ENCODE measurements around the gene BABAM1. TPM values are rescaled to one million over a fixed set of nuclear protein-coding genes. Genes with fewer than 3 reads are reported as not detected.

BABAM1 gene
- total and polyA plus RNA-seq, 9 donors, result 37.4 to 99.1 (median 57.9) TPM

DNA sequence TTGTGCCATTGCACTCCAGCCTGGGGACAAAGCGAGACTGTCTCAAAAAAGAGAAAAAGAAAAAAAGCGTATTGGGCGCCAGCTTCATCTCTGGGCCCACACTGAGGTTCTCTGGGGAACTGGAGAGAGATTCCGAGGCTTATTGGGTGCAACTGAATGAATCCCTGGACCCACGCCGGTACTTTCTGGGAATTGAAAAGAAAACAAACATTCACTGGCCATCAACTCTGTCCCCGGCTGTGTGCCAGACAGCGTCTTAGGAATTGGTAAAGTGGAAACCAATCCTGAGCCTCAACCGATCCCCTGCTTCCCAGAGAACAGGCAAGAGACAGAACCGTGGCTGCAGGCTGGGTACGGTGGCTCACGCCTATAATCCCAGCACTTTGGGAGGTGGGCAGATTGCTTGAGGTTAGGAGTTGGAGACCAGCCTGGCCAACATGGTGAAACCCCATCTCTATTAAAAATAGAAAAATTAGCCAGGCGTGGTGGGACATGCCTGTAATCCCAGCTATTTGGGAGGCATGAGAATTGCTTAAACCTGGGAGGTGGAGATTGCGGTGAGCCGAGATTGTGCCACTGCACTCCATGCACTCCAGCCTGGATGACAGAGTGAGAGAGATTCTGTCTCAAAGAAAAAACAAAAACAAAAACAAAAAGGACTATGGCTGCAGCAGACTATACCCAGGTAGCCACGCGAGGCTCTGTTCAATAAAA is 58.8 kb downstream of the BABAM1 start:
- WGBS, 3 donors, result 84 to 89% (median 88%) methylated on average over 17 of the region's 17 CpGs
- Histone ChIP-seq H3K27ac (no peak overlapping the region), H3K27me3 (no peaks in the 10 kb centered on the region), H3K36me3 (no peaks in the 10 kb centered on the region), H3K4me1 (ENCODE audit: insufficient read depth) (peaks cover 4% of the 10 kb centered on the region), H3K4me3 (no peak overlapping the region), H3K9me3 (no peaks in the 10 kb centered on the region)
- TF ChIP-seq POLR2A (IDR thresholded peaks at IDR 0.05) (no peak), EP300 (IDR thresholded peaks at IDR 0.05) (no peak)
- TF ChIP-seq, protein P1, sequence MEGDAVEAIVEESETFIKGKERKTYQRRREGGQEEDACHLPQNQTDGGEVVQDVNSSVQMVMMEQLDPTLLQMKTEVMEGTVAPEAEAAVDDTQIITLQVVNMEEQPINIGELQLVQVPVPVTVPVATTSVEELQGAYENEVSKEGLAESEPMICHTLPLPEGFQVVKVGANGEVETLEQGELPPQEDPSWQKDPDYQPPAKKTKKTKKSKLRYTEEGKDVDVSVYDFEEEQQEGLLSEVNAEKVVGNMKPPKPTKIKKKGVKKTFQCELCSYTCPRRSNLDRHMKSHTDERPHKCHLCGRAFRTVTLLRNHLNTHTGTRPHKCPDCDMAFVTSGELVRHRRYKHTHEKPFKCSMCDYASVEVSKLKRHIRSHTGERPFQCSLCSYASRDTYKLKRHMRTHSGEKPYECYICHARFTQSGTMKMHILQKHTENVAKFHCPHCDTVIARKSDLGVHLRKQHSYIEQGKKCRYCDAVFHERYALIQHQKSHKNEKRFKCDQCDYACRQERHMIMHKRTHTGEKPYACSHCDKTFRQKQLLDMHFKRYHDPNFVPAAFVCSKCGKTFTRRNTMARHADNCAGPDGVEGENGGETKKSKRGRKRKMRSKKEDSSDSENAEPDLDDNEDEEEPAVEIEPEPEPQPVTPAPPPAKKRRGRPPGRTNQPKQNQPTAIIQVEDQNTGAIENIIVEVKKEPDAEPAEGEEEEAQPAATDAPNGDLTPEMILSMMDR (IDR thresholded peaks at IDR 0.05), result no peak
- intact Hi-C loops (cut with DNase I), result no loop called here
- DNase-seq, result no peak

DNA sequence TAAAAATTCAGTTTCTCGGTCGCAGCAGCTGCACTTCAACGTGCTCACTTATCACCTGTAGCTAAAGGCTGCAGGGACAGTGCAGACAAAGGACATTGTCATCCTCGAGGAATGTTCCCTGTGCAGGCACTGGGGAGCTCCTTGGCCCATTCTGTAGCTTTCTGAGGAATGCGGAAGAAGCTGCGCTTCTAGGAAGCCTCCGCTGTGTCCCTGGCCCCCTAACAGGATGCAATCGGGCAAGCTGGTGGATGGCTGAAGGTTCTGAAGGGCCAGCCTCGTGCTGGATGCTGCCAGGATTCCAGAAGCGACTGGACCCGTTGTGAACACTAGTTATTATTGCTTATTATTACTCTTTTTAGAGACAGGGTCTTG is 59.3 kb downstream of the BABAM1 start:
- H3K4me3 ChIP-seq, result no peak overlapping the region
- no peak for TF ChIP-seq POLR2A (IDR thresholded peaks at IDR 0.05)
- TF ChIP-seq, protein P1 (IDR thresholded peaks at IDR 0.05), result no peak
- no peak for TF ChIP-seq EP300 (IDR thresholded peaks at IDR 0.05)
- H3K27ac ChIP-seq, result no peak overlapping the region
- no peaks in the 10 kb centered on the region for H3K9me3 ChIP-seq
- intact Hi-C loops (cut with DNase I), result no loop called here
- 81 to 85% (median 85%) methylated on average over 11 of the region's 11 CpGs for WGBS, 3 donors
- no peaks in the 10 kb centered on the region for H3K36me3 ChIP-seq
- H3K27me3 ChIP-seq, result no peaks in the 10 kb centered on the region
- peaks cover 4% of the 10 kb centered on the region for H3K4me1 ChIP-seq (ENCODE audit: insufficient read depth)
- DNase-seq, result no peak

DNA sequence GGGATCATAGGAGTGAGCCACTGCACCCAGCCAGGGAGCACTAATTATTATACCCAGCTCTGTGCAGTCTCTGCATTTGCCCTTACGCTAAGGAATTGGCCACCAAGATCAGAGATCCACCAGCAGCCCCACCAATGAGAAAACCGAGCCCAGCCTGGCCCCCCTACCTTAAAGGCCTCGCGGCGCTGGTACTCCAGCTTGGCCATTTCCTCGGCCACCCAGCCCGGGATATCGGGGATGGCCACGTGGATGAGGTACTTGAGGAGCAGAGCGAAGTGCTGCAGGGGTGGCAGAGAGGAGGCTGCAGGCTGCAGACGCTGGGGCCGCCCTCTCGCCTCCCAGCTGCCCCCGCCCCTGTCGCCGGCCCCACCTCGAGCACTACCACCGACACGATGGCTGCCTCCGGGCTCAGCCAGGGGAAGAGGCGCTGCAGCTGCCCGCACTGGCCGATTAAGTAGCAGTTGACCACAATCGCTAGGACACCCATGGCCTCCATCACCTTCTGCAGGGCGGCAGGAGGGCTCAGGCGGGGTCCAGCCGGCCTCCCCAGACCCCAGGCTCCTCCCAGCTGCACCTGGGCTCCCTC is 59.9 kb downstream of the BABAM1 start:
- H3K36me3 ChIP-seq, result no peaks in the 10 kb centered on the region
- no peak for TF ChIP-seq EP300 (IDR thresholded peaks at IDR 0.05)
- TF ChIP-seq, protein P1 (IDR thresholded peaks at IDR 0.05), result no peak
- no peak for TF ChIP-seq POLR2A (IDR thresholded peaks at IDR 0.05)
- intact Hi-C loops (cut with DNase I), result no loop called here
- H3K9me3 ChIP-seq, result no peaks in the 10 kb centered on the region
- peaks cover 4% of the 10 kb centered on the region for H3K4me1 ChIP-seq (ENCODE audit: insufficient read depth)
- 63 to 78% (median 66%) methylated on average over 14 to 27 of the region's 27 CpGs for WGBS, 3 donors
- H3K27me3 ChIP-seq, result no peaks in the 10 kb centered on the region
- no peak for DNase-seq
- no peak overlapping the region for H3K27ac ChIP-seq
- no peak overlapping the region for H3K4me3 ChIP-seq

DNA sequence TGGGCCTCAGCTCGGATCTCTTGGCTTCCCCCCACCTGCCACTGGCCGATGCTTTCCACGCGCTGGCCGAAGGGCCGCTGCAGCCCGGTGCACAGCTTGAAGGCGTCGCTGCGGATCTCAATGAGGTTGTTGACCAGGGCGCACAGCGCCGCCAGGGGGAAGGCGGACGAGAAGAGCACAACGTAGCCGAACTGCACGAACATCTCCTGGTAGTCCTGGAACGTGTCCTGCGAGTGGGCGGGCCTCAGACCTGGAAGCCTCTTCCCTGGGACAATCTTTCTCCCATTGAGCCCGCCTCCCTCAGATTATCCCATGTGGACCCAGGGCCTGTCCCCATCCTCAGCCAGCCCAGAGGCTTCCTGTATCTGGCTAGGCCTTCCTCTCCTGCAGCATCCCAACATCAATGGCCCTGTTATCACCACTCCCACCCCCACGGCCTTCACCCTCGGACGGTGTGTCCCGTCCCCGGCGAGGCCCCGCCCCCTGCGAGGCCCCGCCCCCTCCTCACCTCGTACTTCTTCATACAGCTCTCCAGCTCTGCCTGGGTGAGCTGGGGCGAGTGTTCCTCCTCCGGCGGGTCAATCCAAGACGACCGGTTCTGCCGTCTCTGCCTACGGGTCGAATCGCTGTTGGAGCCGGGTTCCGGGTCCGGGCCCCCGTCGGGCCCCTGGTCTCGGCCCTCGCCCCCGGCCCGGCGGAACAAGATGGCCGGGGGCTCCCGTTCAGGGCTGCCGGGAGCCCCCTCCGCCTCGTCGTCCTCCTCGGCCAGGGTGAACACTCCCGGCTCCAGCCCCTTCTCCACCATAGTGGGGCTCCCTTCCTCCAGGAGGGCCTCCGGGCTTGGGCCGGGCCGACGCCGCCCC is 60.6 kb downstream of the BABAM1 start:
- intact Hi-C loops (cut with DNase I), result no loop called here
- 5 to 21% (median 15%) methylated on average over 51 to 64 of the region's 64 CpGs for WGBS, 3 donors
- no peak overlapping the region for H3K27ac ChIP-seq

More for the DNA sequence above, 60.6 kb downstream of the BABAM1 start:
- Histone ChIP-seq H3K36me3 (no peaks in the 10 kb centered on the region), H3K27me3 (no peaks in the 10 kb centered on the region), H3K4me3 (peak overlapping the region; percentile 40), H3K4me1 (ENCODE audit: insufficient read depth) (peaks cover 4% of the 10 kb centered on the region), H3K9me3 (no peaks in the 10 kb centered on the region)
- TF ChIP-seq, protein P1 (IDR thresholded peaks at IDR 0.05), result peak in 2 of 3 donors; percentile 59 to 67
- no peak for TF ChIP-seq POLR2A (IDR thresholded peaks at IDR 0.05)
- DNase-seq, result peak; percentile 83 to 90 (median 85)

All from ovary (tissue), 9 donors.